NCI-H2029 (cell line): ENCODE measurements around the gene TOR1B.
"Not testable (repeated sequence)": the region's sequence is repeated elsewhere in the genome, so short reads cannot be mapped to it uniquely, and the experiment has no call there.

Experiments
- DNase-seq: peaks from one replicate; lab custom pipeline; 2025; lab: John Stamatoyannopoulos, UW

Gene TOR1B

DNA sequence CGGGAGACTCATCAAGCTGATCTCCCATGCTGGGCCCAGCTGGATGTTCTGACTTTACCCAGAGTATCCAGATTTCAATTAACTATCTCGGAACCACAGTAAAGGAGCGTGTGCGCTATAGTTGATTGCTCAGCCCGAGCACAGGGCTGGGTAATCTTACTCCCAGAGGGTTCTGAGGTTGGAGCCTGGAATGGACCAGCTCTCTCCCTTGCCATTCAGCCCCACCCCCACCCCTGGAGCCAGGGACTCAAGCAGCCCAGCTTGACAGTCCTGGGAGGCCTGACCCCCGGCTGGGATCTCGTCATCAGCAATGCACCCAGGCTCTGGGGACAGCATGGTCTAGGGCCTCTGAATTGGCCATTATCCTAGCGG lies 26.4 kb upstream of the TOR1B start:
- DNase-seq: no peak

DNA sequence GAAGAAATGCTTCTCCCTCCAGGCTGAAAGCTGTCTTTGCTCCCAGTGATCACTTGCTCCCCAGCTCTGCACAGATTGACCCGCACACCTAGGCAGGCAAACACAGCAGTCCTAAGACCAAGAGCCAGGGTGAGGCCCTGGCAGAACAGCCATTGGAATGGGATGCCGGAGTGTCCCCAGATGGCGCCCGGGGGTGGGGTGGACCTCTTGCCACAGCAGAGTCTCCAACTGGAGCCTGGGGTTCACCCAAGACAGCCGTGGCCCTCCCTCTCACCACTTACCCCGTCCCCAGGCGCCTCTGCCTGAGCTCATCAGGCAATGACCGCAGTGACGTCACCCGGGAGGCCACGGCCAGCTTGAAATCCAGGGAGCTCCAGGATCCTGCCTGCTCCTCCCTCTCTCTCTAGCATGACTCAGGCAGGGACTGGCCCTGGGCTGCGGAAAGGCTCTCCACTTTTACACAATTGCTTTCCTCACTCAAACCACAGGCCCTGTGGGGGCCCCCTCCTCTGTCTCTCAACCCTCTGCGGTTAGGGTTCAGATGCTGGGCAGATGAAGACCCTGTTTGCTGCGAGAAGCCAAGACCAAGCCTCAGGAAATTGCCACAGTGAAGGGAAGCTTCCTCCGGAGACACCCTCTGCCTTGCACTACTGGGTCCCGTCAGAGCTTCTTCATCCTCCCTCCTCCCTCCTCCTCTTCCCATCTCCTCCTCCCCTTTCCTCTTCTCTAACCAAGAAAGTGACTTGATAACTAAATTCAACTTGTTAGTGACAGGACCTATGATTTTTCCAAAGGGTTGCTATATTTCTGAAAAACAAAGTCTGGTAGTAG lies 25.8 kb upstream of the TOR1B start:
- DNase-seq: peak; percentile 19

DNA sequence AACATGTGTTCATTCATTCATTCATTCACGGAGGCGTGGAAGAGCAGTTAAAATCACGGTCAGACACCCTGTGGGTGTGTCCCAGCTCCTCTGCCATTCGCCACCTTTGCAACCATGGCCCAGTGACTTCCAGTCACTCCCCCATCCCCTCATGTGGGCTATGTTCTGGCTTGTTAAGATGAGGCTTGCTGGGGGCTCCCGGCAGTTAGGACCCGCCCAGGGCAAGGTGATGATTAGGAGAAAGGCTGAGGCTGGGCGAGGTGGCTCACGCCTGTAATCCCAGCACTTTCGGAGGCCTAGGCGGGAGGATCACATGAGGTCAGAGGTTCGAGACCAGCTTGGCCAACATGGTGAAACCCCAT lies 25.2 kb upstream of the TOR1B start:
- DNase-seq: no peak

- DNase-seq: no peak
Measured at GRCh38 chr9:129778469-129778868, 24.5 kb upstream of the TOR1B start.

DNA sequence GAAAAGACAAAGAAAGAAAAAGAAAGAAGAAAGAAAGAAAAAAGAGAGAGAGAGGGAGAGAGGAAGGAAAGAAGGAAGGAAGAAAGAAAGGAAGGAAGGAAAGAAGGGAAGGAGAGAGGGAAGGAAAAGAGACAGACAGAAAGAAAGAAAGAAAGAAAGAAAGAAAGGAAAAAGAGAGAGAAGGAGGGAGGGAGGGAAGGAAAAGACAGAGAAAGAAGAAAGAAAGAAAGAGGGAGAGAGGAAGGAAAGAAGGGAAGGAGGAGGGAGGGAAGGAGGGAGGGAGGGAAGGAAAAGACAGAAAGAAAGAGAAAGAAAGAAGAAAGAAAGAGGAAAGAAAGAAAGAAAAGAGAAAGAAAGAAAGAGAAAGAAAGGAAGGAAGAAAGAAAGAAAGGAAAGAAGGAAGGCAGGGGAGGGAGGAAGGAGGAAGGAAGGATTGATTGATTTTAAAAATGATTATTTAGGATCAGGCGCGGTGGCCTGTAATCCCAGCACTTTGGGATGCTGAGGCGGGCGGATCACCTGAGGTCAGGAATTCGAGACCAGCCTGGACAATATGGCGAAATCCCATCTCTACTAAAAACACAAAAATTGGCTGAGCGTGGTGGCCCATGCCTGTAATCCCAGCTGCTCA lies 23.3 kb upstream of the TOR1B start:
- DNase-seq: no peak

DNA sequence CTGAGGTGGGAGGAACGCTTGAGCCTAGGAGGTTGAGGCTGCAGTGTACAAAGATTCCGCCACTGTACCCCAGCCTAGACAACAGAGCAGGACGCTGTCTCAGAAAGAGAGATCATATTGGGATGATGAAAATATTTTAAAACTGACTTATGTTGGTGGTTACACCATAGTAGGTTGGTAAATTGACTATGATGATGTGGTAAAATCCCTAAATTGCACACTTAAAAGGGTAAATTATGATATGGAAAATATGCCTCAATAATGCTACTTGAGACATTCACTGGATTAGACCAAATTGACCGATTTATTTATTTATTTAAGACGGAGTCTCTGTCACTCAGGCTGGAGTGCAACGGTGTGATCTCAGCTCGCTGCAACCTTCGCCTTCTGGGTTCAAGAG lies 21.9 kb upstream of the TOR1B start:
- no peak for DNase-seq

GRCh38 chr9:129781981-129782380 lies 21.0 kb upstream of the TOR1B start:
- no peak for DNase-seq

DNA sequence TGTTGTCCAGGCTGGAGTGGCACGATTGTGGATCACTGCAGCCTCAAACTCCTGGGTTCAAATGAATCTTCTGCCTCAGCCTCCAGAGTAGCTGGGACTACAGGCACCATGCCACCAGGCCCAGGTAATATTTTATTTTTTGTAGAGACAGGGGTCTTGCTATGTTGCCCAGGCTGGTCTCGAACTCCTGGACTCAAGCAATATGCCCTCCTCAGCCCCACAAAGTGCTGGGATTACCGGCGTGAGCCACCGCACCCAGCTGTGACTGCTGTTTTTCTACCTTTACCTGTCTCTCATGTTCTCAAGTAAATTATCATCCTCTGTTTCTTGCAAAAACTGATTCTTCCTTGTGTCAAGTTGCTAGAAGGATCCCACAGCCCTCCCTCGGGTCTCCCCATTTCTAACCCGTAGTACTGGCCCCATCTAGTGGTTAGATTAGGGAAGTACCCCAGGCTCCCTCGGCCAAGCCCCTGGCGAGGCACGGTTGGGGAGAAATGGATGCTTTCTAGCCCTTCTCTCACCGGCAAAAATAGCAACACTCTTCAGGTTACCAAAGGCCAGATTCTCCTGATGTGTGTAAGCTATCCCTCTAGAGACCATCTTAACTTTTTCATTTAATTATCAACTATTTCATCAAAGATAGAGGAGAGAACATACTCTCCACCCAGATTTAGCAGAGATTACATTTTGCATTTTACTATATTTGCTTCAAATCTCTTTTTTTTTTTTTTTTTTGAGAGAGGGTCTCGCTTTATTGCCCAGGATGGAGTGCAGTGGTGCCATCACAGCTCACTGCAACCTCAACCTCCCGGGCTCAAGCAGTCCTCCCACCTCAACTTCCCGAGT lies 19.2 kb upstream of the TOR1B start:
- DNase-seq: peak; percentile 10

DNA sequence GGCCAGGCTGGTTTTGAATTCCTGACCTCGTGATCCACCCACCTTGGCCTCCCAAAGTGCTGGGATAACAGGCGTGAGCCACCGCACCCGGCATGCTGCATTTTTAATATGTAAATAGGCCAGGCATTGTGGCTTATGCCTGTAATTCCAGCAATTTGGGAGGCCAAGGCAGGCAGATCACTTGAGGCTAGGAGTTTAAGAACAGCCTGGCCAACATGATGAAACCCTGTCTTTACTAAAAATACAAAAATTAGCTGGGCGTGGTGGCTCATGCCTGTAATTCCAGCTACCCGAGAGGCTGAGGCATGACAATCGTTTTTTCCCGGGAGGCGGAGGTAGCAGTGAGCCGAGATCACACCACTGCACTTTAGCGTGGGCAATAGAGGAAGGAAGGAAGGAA lies 18.0 kb upstream of the TOR1B start:
- not testable (repeated sequence) for DNase-seq

GRCh38 chr9:129785866-129786265 lies 17.1 kb upstream of the TOR1B start:
- no peak for DNase-seq

GRCh38 chr9:129786481-129786880 lies 16.5 kb upstream of the TOR1B start:
- DNase-seq: no peak

GRCh38 chr9:129794549-129794948 lies 8.4 kb upstream of the TOR1B start:
- DNase-seq: no peak

- not testable (repeated sequence) for DNase-seq
Measured at GRCh38 chr9:129796029-129796428, 7.0 kb upstream of the TOR1B start.

DNA sequence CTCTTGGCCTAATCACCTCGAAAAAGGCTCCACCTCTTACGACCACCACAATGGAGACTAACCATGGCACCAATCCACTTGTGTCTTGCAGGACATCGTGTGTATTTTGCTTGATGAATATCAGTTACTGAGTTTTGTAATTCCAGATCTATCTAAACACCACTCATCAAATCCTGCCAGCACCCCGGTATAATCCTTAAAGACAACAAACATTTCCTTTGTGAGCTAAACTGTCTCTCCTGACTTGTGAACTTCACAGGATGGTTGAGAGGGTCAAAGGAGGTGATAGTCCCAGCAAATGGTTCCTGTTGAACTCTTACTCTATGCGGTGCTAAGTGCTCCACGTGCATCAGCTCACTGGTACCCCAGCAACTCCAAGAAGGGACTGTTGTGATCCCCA lies 4.0 kb upstream of the TOR1B start:
- no peak for DNase-seq

DNA sequence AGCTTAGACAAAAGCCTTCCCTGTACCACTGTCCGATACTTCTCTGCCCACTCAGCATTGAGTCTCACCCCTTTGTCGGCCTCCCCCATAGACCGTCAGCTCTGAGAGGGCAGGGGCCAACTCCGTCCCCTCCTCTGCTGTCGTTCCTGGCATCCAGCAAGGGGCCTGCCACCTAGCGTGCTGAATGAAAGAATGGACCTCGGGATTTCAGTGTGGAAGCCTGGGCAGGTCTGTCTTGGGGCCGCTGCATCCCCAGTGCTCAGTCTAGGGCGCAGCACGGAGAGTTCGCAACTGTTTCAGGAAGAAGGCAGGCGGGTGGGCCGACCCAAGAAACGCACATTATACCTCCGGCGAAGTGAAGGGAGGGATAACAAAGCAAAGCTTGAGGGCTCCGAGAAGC lies 1.5 kb upstream of the TOR1B start:
- DNase-seq: no peak

- DNase-seq: no peak
Measured at GRCh38 chr9:129803676-129804060, 684 bp downstream of the TOR1B start.

- no peak for DNase-seq
Measured at GRCh38 chr9:129806061-129806460, 3.1 kb downstream of the TOR1B start.

- no peak for DNase-seq
Measured at GRCh38 chr9:129809346-129809745, 6.4 kb downstream of the TOR1B start.

DNA sequence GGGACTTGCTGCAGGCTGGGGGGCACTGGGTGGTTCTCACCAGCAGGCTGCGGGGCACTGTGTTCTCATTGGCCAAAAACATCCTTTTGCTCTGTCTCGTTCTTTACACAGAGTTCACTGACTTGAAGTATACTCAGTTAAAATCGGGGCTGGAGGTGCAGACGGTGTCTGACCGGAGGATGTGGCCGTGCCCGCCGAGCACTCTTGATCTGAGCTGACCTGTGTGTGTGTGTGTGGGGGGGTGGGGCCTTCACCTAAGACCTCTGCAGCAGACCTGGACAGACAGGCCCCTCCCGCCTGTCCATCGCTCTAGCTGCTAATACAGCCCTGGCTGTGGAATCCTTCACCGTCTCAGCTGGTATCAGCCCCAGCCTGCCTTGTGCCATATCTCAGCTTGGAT lies 7.1 kb downstream of the TOR1B start:
- DNase-seq: no peak

DNA sequence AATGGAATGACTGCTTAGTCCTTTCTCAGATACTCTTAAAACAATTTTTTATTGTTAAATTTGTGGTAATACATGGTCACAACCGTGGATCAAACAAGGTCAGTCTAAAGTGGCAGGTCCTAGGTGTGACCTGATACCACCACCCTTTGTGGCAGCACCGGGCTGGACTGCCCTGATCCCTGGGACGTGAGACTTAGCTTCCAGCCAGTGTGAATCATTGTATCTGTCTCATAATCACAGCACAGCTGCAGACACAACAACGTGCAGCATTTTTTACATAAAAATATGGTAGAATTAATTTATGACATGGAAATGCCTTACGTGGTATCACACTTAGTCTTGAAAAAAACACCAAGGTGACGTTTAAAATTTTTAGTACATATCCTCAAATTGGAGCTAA lies 7.8 kb downstream of the TOR1B start:
- DNase-seq: no peak

- DNase-seq: no peak
Measured at GRCh38 chr9:129811967-129812363, 9.0 kb downstream of the TOR1B start.

- no peak for DNase-seq
Measured at GRCh38 chr9:129812385-129812784, 9.4 kb downstream of the TOR1B start.

DNA sequence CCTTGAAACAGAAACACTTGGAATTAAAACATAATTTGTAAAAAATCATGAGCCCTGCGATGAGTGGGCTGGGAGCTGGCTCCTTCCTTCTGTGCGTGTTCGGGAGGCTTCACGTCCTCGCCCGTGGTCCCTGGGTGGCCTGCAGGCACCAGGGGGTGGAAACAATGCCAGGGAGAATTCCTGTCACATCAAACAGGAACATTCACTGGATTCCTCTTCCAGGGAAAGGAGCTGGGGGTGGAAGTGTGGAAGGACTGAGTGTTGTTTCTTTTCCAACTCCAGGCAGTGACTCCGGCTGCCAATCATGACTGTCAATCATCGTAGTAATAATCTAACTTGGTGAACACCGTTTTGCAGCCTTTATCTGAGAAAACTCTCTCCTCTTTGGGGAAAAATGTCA lies 10.7 kb downstream of the TOR1B start:
- DNase-seq: no peak
